ENCODE data around the gene SFMBT2. TPM values are rescaled to one million over a fixed set of nuclear protein-coding genes. Genes with fewer than 3 reads are reported as not detected.
A peak's percentile ranks its signal among the peaks of the same experiment; 100 is the strongest.

SFMBT2 gene
- total and polyA plus RNA-seq, 2 of the 4 experiments (the other 2 are of a cell fraction): 0.70 to 1.3 TPM

DNA sequence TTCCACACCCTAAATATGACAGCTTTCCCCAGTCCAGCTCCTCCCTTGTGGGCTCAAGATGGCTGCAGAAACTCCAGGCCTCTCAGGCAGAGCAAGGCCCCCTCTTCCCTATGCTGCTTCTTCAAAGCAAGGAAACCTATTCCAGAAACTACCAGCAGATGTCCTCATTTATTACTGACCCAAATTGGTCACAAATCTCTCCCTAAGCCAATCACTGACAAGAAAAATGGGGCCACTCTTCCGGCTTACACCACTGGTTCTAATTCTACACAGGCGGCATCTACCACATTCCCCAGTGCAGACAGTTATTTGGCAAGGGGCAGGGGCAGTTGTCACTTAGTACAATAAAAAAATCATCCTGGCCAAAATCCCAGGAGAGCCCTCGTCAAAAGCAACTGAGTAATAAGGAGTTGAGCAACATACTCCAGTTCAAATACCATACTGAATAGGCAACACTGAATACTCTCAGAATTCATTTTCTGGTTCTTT lies 150.4 kb downstream of the SFMBT2 start:
- dilution Hi-C loops (cut with HindIII; ENCODE audit: low sequenced_read_pairs, unreplicated experiment): no loop called here
- Histone ChIP-seq H3K9ac (ENCODE audit: low read depth, low read length) (no peak overlapping the region), H3K4me1 (ENCODE audit: control insufficient read depth, insufficient read depth, low read length) (peaks cover 6% of the 10 kb centered on the region; the same call in 1 of the 2 replicates)

More for the DNA sequence above, 150.4 kb downstream of the SFMBT2 start:
- peak overlapping the region; percentile 63 for H2AFZ ChIP-seq (replicated peaks; ENCODE audit: low read length, poor library complexity)
- no peak overlapping the region for H3K4me3 ChIP-seq (ENCODE audit: insufficient read depth, low read depth, low read length)
- H4K91ac ChIP-seq (ENCODE audit: insufficient read depth, low read depth, low read length): no peak overlapping the region
- no CpG with 5 or more reads among the region's 3 CpGs for WGBS, 2 experiments (ENCODE audit: extremely low coverage in 2 of 2, insufficient read length in 1 of 2)
- intact Hi-C loops (cut with micrococcal nuclease) (loop anchor here (1.0 to 10.0 kb wide), 3 partner anchors 150 to 846 kb away; no protein-coding TSS in a partner anchor), in situ Hi-C loops (cut with MboI; ENCODE audit: low sequenced_read_pairs) (loop anchor here (10.0 kb wide), 1 partner anchor 144 kb away; no protein-coding TSS in a partner anchor)
- ATAC-seq (ENCODE audit: low read depth) (peak; percentile 82), DNase-seq (peak; percentile 86)
- H2AK5ac ChIP-seq (ENCODE audit: low read depth, low read length): no peak overlapping the region
- H4K20me1 ChIP-seq (ENCODE audit: insufficient read depth, low read length): no peaks in the 10 kb centered on the region
- H2BK5ac ChIP-seq (ENCODE audit: low read depth, low read length, poor library complexity, severe bottlenecking): no peak overlapping the region
- CTCF ChIA-PET: no interaction called here
- no peak overlapping the region for H3K56ac ChIP-seq (ENCODE audit: extremely low read depth, insufficient read depth, low read length)
- no peak overlapping the region for H2AK9ac ChIP-seq (replicated peaks; ENCODE audit: low read depth, low read length, poor library complexity)
- no peaks in the 10 kb centered on the region for H3K9me3 ChIP-seq (ENCODE audit: control insufficient read depth, insufficient read depth, low read length)
- H3K27me3 ChIP-seq (ENCODE audit: control insufficient read depth, insufficient read depth, low read length): no peaks in the 10 kb centered on the region
- POLR2A ChIA-PET (ENCODE audit: unreplicated experiment): no interaction called here
- H3K27ac ChIP-seq (ENCODE audit: insufficient read depth, low read length): peak overlapping the region; percentile 46; the same call in 1 of the 2 replicates
- no peak overlapping the region for H3K4ac ChIP-seq (ENCODE audit: low read depth, low read length)
- no peak overlapping the region for H2BK15ac ChIP-seq (ENCODE audit: low read depth, low read length)
- H3K36me3 ChIP-seq (ENCODE audit: control insufficient read depth, insufficient read depth, low read length): no peaks in the 10 kb centered on the region
- H4K5ac ChIP-seq (ENCODE audit: low read depth, low read length): no peak overlapping the region
- no peak overlapping the region for H2BK20ac ChIP-seq (ENCODE audit: low read depth, low read length)
- no TSS peak for BruUV-seq (replicated peaks)
- H3K79me1 ChIP-seq (ENCODE audit: low read depth in 1 of 2, low read length in 2 of 2): no peaks in the 10 kb centered on the region
- no peaks in the 10 kb centered on the region for H3K9me1 ChIP-seq (ENCODE audit: insufficient read depth, low read length)
- no peak overlapping the region for H3K14ac ChIP-seq (replicated peaks; ENCODE audit: low read depth, low read length)
- no peak overlapping the region for H2BK120ac ChIP-seq (ENCODE audit: low read depth, low read length)
- H4K8ac ChIP-seq (ENCODE audit: low read depth in 2 of 2, low read length in 2 of 2): no peak overlapping the region
- no peak overlapping the region; the same call in 1 of the 2 replicates for H3K4me2 ChIP-seq (ENCODE audit: low read depth, low read length)
- no peak overlapping the region for H3K18ac ChIP-seq (ENCODE audit: low read depth, low read length)
- TF ChIP-seq CEBPB (IDR thresholded peaks at IDR 0.05; ENCODE audit: low read depth, low read length): peak; percentile 86
- no peak for TF ChIP-seq POLR2A (IDR thresholded peaks at IDR 0.05; ENCODE audit: low read depth, low read length)
- TF ChIP-seq RFX5 (IDR thresholded peaks at IDR 0.05; ENCODE audit: low read depth, low read length): no peak
- no peak for TF ChIP-seq CHD1 (IDR thresholded peaks at IDR 0.05; ENCODE audit: low read depth, low read length)
- TF ChIP-seq BHLHE40 (IDR thresholded peaks at IDR 0.05; ENCODE audit: low read depth, low read length): no peak
- no peak for TF ChIP-seq NFE2L2 (IDR thresholded peaks at IDR 0.05; ENCODE audit: low read depth, low read length)
- TF ChIP-seq SMC3 (IDR thresholded peaks at IDR 0.05; ENCODE audit: low read depth, low read length): peak; percentile 30
- TF ChIP-seq, protein P1, sequence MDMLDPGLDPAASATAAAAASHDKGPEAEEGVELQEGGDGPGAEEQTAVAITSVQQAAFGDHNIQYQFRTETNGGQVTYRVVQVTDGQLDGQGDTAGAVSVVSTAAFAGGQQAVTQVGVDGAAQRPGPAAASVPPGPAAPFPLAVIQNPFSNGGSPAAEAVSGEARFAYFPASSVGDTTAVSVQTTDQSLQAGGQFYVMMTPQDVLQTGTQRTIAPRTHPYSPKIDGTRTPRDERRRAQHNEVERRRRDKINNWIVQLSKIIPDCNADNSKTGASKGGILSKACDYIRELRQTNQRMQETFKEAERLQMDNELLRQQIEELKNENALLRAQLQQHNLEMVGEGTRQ (IDR thresholded peaks at IDR 0.05; ENCODE audit: low read depth, low read length): no peak
- no peak for TF ChIP-seq RCOR1 (IDR thresholded peaks at IDR 0.05; ENCODE audit: insufficient replicate concordance, low read length)
- no peak for TF ChIP-seq FOS (IDR thresholded peaks at IDR 0.05; ENCODE audit: low read depth, low read length)
- no peak for TF ChIP-seq MAFK (IDR thresholded peaks at IDR 0.05; ENCODE audit: low read depth, low read length)
- TF ChIP-seq, protein P2, sequence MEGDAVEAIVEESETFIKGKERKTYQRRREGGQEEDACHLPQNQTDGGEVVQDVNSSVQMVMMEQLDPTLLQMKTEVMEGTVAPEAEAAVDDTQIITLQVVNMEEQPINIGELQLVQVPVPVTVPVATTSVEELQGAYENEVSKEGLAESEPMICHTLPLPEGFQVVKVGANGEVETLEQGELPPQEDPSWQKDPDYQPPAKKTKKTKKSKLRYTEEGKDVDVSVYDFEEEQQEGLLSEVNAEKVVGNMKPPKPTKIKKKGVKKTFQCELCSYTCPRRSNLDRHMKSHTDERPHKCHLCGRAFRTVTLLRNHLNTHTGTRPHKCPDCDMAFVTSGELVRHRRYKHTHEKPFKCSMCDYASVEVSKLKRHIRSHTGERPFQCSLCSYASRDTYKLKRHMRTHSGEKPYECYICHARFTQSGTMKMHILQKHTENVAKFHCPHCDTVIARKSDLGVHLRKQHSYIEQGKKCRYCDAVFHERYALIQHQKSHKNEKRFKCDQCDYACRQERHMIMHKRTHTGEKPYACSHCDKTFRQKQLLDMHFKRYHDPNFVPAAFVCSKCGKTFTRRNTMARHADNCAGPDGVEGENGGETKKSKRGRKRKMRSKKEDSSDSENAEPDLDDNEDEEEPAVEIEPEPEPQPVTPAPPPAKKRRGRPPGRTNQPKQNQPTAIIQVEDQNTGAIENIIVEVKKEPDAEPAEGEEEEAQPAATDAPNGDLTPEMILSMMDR (conservative IDR thresholded peaks at IDR 0.05; ENCODE audit: low read depth, low read length): peak; percentile 43
- peak; percentile 25 for TF ChIP-seq RAD21 (IDR thresholded peaks at IDR 0.05; ENCODE audit: low read length)
- TF ChIP-seq MXI1 (IDR thresholded peaks at IDR 0.05; ENCODE audit: borderline replicate concordance, low read depth, low read length): no peak
- TF ChIP-seq, protein P3, sequence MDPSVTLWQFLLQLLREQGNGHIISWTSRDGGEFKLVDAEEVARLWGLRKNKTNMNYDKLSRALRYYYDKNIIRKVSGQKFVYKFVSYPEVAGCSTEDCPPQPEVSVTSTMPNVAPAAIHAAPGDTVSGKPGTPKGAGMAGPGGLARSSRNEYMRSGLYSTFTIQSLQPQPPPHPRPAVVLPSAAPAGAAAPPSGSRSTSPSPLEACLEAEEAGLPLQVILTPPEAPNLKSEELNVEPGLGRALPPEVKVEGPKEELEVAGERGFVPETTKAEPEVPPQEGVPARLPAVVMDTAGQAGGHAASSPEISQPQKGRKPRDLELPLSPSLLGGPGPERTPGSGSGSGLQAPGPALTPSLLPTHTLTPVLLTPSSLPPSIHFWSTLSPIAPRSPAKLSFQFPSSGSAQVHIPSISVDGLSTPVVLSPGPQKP (IDR thresholded peaks at IDR 0.05; ENCODE audit: borderline replicate concordance, low read depth, low read length): no peak
- TF ChIP-seq MAZ (IDR thresholded peaks at IDR 0.05; ENCODE audit: borderline replicate concordance, low read depth, low read length): no peak
- H3K23ac ChIP-seq (ENCODE audit: low read depth, low read length): no peak overlapping the region

All from IMR-90 (cell line).